Measurements from ENCODE around the gene ARHGAP15.

ARHGAP15 gene

GRCh38 chr2:143146366-143146765 is 17.1 kb downstream of the ARHGAP15 start:
- DNase-seq: no peak

GRCh38 chr2:143146815-143147530 is 17.8 kb downstream of the ARHGAP15 start:
- DNase-seq: peak; percentile 54

- DNase-seq: no peak
Measured at GRCh38 chr2:143148011-143148410, 18.8 kb downstream of the ARHGAP15 start.

GRCh38 chr2:143148757-143149156 is 19.5 kb downstream of the ARHGAP15 start:
- no peak for DNase-seq

- DNase-seq: peak; percentile 89
Measured at GRCh38 chr2:143150287-143150686, 21.1 kb downstream of the ARHGAP15 start.

GRCh38 chr2:143151111-143151752 is 22.0 kb downstream of the ARHGAP15 start:
- DNase-seq: no peak

GRCh38 chr2:143152219-143152618 is 23.0 kb downstream of the ARHGAP15 start:
- DNase-seq: no peak

- peak; percentile 79 for DNase-seq
Measured at GRCh38 chr2:143152637-143153036, 23.4 kb downstream of the ARHGAP15 start.

GRCh38 chr2:143155661-143156060 is 26.4 kb downstream of the ARHGAP15 start:
- no peak for DNase-seq

- no peak for DNase-seq
Measured at GRCh38 chr2:143157001-143157400, 27.8 kb downstream of the ARHGAP15 start.

GRCh38 chr2:143157418-143157817 is 28.2 kb downstream of the ARHGAP15 start:
- no peak for DNase-seq

- DNase-seq: no peak
Measured at GRCh38 chr2:143158098-143158497, 28.9 kb downstream of the ARHGAP15 start.

- peak; percentile 71 for DNase-seq
Measured at GRCh38 chr2:143158551-143159485, 29.6 kb downstream of the ARHGAP15 start.

- DNase-seq: no peak
Measured at GRCh38 chr2:143159486-143159840, 30.2 kb downstream of the ARHGAP15 start.

GRCh38 chr2:143160732-143161707 is 31.8 kb downstream of the ARHGAP15 start:
- DNase-seq: no peak

- DNase-seq: peak; percentile 35
Measured at GRCh38 chr2:143162123-143162837, 33.1 kb downstream of the ARHGAP15 start.

- DNase-seq: no peak
Measured at GRCh38 chr2:143162997-143163396, 33.8 kb downstream of the ARHGAP15 start.

GRCh38 chr2:143163499-143163898 is 34.3 kb downstream of the ARHGAP15 start:
- DNase-seq: no peak

- DNase-seq: no peak
Measured at GRCh38 chr2:143165291-143165690, 36.1 kb downstream of the ARHGAP15 start.

- DNase-seq: no peak
Measured at GRCh38 chr2:143169105-143169504, 39.9 kb downstream of the ARHGAP15 start.

GRCh38 chr2:143171817-143172216 is 42.6 kb downstream of the ARHGAP15 start:
- no peak for DNase-seq

GRCh38 chr2:143175438-143175837 is 46.2 kb downstream of the ARHGAP15 start:
- no peak for DNase-seq
